Stromal cell of bone marrow (primary cell): ENCODE data around the gene ZNF511.

Source experiments
- DNase-seq: peaks from one replicate; pipeline ENCODE4 v3.0.0-alpha.2; 2012; ENCODE audit warnings: low read depth

ZNF511 gene

GRCh38 chr10:133274751-133275683 lies 33.7 kb upstream of the ZNF511 start:
- DNase-seq, result no peak

DNA sequence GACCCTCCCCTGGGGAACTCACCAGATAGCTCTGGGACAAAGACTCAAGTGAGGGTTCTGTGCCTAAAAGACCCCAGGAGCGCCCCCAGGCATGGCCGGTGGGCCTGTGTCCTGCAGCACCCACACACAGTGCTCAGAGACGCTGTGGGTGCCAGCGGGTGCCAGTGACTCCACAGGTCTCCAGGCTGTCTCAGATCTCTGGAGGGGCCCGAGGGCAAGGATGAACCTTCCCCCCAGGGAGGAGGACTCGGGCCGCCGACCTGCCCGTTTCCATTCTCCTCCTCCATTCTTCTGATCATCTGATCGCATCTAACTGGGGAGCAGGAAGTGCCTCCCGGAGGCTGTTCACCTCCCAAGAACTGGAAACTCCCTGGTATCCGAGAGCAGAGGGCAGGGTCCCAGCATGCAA lies 33.0 kb upstream of the ZNF511 start:
- DNase-seq, result no peak

- no peak for DNase-seq
These were observed 32.6 kb upstream of the ZNF511 start for GRCh38 chr10:133276100-133276434.

DNA sequence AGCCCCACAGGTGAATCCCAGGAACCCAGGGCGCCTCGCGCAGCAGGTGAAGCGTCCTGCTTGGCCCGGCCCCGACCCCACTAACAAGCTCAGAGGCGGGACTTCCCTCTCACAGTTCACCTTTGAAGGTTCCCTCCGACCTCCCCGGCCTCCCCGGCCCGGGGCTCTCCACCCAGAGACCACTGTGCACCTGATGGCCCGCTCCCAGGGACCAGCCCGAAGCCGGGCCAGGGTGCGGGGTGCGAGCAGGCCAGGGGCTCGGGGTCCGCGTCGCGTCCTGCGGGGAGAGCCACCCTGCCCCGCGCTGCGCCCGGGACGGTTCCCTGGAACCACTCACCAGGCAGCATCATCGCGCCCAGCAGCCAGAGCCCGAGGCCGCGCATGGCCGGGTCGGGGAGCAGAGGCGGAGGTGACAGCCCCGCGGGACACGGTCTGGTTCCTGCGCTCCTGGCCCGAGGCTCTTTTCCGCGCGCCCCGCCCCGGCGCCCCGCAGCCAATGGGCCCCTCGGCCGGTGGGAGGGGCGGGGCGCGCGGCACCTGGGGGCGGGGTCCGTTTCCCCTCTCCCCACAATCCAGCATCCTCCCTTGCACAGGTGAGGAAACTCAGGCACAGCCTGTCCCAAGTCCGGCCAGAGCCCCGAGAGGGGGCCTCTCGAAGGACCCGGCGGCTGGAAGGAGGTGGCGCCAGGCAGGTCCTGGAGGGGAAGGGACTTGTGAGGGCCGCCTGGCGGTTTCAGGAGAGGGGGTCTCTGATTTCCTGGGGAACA lies 32.1 kb upstream of the ZNF511 start, which contains the start of gene ADAM8:
TSS of gene ADAM8 (minus strand) at position 434 of the 767 bp plus-strand sequence. CDS start at position 383, 51 bp downstream.
- DNase-seq, result no peak

DNA sequence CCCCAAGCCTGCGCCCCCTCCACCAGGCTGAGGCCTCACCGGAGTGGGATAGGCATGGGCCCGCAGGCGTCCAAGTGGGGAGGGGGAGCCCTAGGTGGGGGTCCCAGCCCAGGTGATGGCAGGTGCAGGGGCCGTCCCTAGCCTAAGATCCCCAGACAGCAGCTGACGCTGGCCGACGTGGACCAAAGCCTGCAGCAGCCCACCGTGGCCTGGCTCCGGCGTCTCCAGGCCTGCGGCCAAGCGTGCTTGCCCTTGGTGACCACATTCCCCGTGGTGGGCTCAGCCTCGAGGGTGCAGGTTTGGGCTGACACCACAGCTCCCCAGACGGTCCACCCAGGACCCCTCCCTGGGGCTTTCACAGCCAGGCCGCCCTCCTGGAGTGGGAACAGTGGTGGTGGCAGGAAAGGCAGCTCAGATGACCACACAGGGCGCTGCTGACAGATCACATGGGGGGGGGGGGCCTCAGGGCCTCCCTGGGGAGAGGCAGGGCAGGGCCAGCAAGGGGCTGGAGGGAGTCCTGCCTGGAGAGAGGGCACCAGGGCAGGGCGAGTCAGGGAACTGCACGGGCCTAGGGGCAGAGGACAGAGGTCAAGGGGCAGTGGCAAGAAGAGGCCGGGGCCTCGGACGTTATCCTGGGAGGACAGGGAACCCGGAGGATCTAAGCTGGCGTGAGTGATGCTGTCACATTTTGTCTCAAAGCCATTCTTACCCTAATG lies 31.3 kb upstream of the ZNF511 start:
- no peak for DNase-seq

DNA sequence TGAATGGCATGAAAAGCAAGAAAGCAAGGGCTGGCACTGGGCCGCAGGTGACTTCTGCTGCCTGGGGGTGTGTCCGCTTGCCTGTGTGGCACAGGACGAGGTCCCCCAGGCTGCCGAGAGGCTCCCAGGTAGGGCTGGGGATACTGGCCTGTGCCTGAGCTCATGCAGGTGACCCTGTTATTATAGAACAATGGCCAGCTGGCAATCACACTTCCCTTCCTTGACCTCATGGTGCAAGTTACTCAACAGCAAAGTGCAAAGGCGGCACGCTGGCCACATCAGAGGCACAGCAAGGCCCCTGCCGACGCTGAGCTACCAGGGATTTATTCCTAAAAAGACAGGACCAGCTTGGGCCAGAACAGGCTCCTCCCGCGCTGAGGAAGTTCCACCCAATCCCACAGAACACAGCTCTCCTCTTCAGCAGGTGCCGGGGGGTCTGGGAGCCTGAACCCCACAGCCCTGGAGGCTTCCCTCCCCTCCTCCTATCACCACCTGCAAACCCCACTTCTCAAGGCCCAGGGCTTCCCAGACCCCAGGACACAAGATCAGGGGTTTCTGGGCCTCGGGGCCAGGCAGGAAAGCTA lies 30.6 kb upstream of the ZNF511 start:
- DNase-seq, result no peak

DNA sequence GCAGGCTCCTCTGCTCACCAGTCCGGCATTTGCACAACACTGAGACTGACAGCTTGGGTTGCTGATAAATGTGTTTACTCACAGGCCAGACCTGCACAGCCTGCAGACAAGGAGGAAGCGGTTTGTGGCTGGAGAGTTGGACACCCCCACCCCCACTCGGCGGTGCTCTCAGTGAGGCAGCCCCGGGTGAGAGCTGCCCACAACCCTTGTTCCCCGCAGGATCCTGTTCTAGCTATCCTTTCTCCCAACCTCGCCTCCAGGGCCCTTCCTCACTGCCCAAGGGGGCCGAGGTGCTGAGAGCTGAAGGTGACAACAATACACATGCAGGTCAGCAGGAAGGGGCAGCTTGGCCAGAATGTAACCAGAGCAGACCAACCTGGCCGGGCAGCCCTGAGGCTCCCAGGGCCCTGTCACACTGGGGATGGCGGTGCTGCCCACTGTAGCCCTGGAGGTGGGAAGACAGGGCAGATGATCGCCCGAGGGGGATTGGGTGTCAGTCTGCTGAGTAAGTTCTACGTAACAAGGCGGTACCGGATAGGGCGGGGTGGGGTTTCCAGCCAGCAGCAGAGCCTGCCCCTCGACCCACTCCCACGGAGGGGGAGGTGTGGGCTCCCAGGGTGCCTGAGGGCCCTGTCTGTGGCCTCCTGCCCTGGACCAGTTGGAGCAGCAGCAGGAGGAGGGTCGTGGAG lies 30.0 kb upstream of the ZNF511 start:
- DNase-seq, result no peak

DNA sequence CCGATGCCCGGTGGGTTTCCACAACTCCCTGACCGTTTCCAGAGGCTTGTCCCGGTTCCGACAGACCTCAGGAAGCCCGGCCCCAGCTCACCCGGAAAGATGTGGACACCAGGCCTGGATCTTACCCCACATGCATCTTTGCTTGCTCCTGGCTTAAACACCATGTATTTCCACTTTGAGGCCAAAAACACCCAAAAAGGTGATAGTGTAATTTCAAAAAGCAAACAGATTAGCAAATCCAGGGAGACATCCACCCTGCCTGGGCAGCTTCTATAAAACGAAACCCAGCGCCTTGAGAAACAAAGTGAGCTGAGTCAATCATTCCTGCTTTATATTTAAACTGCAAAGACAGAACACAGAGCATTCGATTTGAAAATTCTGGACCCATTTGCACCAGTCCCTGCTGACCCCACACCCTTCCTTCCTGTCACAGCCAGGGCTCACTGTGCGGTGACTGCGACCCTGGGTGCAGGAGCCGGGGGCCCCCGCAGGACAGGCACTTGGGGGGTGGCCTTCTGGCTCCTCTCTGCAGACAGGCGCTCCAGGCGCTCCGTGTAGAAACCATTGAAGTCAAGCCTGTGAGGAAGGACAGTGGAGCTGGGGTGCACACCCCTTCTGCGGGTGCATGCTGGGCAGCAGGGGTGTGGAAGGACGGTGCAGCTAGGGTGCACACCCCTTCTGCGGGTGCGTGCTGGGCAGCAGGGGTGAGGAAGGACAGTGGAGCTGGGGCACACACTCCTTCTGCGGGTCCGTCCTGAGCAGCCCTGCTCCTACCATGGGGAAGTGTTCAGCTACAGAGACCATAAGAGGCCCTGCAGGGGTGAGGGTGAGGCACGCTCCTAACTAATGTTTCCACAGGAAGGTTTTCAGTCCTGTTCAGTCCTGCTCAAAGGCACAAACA lies 29.1 kb upstream of the ZNF511 start:
- DNase-seq, result no peak

- DNase-seq, result no peak
These were observed 28.2 kb upstream of the ZNF511 start for GRCh38 chr10:133280391-133281059.

GRCh38 chr10:133281084-133281483 lies 27.6 kb upstream of the ZNF511 start:
- DNase-seq, result no peak

GRCh38 chr10:133281628-133282372 lies 26.9 kb upstream of the ZNF511 start:
- DNase-seq, result no peak

DNA sequence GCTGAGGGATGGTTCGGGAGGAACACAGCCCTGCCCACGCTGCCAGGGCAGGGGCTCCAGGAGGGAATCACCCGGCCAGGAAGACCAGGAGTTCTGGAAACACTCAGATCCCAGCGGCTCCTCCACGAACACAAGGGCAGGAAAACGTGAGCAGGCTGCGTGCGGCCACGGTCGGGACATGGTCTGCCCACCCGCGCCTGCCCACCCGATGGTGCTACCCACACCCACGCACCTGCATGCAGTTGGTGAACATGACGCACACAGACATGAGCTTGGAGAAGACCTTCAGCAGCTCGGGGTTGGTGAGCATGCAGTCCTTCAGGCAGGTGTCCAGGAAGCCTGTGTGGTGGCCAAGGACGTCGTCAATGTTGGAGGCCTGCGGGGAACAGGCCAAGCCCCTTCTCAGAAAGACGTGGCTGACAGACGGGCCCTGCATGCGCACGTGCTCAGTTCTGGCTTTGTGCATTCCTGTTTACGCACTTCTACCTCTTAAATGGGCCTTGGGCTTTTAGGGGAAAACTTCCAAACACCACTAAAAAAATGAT lies 25.8 kb upstream of the ZNF511 start:
- no peak for DNase-seq

- DNase-seq, result no peak
These were observed 24.8 kb upstream of the ZNF511 start for GRCh38 chr10:133283931-133284330.

DNA sequence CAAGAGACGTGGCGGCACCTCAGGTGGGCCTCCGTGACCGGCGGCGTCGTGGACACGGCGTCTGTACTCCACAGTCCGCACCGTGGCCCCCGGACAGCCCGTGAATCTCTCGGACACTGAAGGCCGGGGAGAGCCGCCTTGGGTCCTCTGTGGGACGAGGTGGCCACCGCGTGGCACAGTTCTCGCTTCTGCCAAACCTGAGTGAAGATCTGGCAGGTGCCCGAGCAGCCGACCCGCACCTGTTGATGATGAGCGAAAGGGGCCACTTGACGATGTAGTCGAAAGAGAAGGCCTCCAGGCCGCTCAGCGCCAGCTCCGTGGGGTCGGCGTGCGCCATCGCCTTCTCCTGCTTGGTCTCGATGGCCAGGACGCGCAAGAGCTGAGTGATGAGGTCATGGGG lies 23.5 kb upstream of the ZNF511 start:
- no peak for DNase-seq

- DNase-seq, result no peak
These were observed 22.3 kb upstream of the ZNF511 start for GRCh38 chr10:133286366-133286765.

- DNase-seq, result no peak
These were observed 20.7 kb upstream of the ZNF511 start for GRCh38 chr10:133287832-133288500.

- no peak for DNase-seq
These were observed 19.0 kb upstream of the ZNF511 start for GRCh38 chr10:133289761-133290160.
